Vagina (tissue), 2 donors: ENCODE measurements around the gene METTL23.

Source experiments
- CTCF ChIP-seq, 3 experiments: fragments of 450-650 bp in 2 of 3; fragments of 200-600 bp in 1 of 3; sonication (generic) in 1 of 3; IDR thresholded peaks; one replicate each; pipeline ENCODE4 v1.5.1; 2017 to 2019; ENCODE audit warnings: antibody characterized with exemption in 3 of 3, mild to moderate bottlenecking in 2 of 3, moderate library complexity in 2 of 3
- POLR2A ChIP-seq, 2 donors: fragments of 450-650 bp; IDR thresholded peaks; one replicate each; pipeline ENCODE4 v1.6.1; 2017; ENCODE audit warnings: antibody characterized with exemption in 2 of 2, mild to moderate bottlenecking in 2 of 2, moderate library complexity in 2 of 2
- POLR2AphosphoS5 ChIP-seq, 2 donors: sonication (generic); formaldehyde crosslinking; IDR thresholded peaks; one replicate each; pipeline ENCODE4 v1.9.0; 2017; ENCODE audit warnings: antibody characterized with exemption in 2 of 2, mild to moderate bottlenecking in 2 of 2, low read depth in 1 of 2; ENCODE audit not compliant: insufficient read depth in 1 of 2

- TF ChIP-seq CTCF (IDR thresholded peaks at IDR 0.05): no peak
- no peak for TF ChIP-seq POLR2AphosphoS5 (IDR thresholded peaks at IDR 0.05; ENCODE audit: insufficient read depth in 1 of 2, low read depth in 1 of 2)
- no peak for TF ChIP-seq POLR2A (IDR thresholded peaks at IDR 0.05)
These were observed 11.8 kb downstream of the METTL23 start for GRCh38 chr17:76738468-76738850.
